PFSK-1 (cell line): ENCODE data around the gene KMT5B.

Experiments
- FOXP2 ChIP-seq: optimal IDR thresholded peaks from 2 replicates; pipeline ENCODE3; 2011; ENCODE audit warnings: borderline replicate concordance, control low read depth, inconsistent platforms; ENCODE audit not compliant: insufficient read depth; ENCODE audit errors: extremely low read length, extremely low read depth
- POLR2AphosphoS5 ChIP-seq: IDR thresholded peaks from 2 replicates; pipeline ENCODE4 v1.6.1; 2012; ENCODE audit warnings: low read depth, mild to moderate bottlenecking, control low read depth, low read length, moderate library complexity
- SIN3A ChIP-seq: IDR thresholded peaks from 2 replicates; pipeline ENCODE4 v1.6.1; 2012; ENCODE audit warnings: mild to moderate bottlenecking, low read length, moderate library complexity, borderline replicate concordance; ENCODE audit not compliant: insufficient read depth
- TAF1 ChIP-seq: IDR thresholded peaks from 2 replicates; pipeline ENCODE4 v1.6.1; 2012; ENCODE audit warnings: low read length, control low read depth, borderline replicate concordance; ENCODE audit not compliant: insufficient read depth
- TF ChIP-seq, protein P1 (sequence below), 2 experiments: IDR thresholded peaks; 2 replicates each; pipeline versions ENCODE4 v1.6.1 to v1.8.0; 2011 to 2012; ENCODE audit warnings: low read depth in 2 of 2, low read length in 2 of 2, control low read depth in 1 of 2, inconsistent platforms in 1 of 2, mild to moderate bottlenecking in 1 of 2, moderate library complexity in 1 of 2; ENCODE audit not compliant: insufficient read depth in 1 of 2

KMT5B gene

DNA sequence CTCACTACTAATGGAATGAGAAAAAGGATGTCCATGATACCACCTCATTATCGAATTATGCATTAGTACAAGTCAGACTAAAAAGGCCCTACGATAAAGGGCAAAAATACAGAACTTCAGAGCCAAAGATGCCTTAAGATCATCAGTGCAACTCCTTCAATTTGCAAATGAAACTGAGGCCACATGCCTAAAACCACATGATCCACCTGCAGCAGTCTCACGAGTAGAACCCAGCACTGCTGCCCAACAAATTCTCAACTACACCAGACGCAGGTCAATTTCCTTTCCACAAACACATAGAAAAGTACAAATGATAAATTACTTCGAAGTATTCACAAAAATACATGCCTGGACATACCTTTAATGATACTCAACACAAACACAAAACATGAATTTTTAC is 20.1 kb downstream of the KMT5B start:
- TF ChIP-seq SIN3A (no peak), FOXP2 (no peak), POLR2AphosphoS5 (no peak), TAF1 (no peak)
- TF ChIP-seq, protein P1, sequence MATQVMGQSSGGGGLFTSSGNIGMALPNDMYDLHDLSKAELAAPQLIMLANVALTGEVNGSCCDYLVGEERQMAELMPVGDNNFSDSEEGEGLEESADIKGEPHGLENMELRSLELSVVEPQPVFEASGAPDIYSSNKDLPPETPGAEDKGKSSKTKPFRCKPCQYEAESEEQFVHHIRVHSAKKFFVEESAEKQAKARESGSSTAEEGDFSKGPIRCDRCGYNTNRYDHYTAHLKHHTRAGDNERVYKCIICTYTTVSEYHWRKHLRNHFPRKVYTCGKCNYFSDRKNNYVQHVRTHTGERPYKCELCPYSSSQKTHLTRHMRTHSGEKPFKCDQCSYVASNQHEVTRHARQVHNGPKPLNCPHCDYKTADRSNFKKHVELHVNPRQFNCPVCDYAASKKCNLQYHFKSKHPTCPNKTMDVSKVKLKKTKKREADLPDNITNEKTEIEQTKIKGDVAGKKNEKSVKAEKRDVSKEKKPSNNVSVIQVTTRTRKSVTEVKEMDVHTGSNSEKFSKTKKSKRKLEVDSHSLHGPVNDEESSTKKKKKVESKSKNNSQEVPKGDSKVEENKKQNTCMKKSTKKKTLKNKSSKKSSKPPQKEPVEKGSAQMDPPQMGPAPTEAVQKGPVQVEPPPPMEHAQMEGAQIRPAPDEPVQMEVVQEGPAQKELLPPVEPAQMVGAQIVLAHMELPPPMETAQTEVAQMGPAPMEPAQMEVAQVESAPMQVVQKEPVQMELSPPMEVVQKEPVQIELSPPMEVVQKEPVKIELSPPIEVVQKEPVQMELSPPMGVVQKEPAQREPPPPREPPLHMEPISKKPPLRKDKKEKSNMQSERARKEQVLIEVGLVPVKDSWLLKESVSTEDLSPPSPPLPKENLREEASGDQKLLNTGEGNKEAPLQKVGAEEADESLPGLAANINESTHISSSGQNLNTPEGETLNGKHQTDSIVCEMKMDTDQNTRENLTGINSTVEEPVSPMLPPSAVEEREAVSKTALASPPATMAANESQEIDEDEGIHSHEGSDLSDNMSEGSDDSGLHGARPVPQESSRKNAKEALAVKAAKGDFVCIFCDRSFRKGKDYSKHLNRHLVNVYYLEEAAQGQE (IDR thresholded peaks at IDR 0.05; ENCODE audit: insufficient read depth in 1 of 2, low read depth in 2 of 2, low read length in 2 of 2), result no peak

DNA sequence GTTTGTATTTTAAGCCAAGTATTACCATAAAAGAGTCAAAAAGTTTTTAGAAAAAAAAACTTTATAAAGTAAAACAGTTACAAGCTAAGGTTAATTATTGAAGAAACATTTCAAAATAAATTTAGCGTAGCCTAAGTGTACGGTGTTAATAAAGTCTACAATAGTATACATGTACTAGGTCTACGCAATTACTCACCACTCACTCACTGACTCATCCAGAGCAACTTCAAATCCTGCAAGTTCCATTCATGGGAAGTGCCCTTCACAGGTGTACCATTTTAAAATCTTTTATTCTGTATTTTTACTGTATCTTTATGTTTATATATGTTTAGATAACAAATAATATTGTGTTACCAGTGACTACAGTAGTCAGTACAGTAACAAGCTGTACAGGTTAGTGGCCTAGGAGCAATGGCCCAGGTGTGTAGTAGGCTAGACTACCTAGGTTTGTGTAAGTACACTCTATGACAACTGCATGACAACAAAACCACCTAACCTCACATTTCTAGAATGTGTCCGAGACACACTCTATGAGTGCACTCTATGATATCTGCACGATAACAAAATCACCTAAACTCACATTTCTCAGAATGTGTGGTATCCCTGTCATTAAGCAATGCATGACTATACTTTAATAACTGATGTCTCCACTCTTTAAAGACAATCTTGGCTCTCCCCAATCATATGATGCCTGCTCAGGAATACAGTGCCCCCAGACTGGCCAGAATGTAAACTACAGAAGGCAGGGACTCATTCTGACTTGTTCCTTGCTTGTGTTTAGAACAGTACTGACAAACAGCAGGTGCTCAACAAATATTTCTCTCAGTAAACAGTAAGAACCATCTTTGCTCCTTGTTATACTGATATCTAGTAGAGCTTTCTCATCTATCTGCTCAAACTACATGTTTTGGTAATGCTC is 21.2 kb downstream of the KMT5B start:
- TF ChIP-seq TAF1 (no peak), SIN3A (no peak), FOXP2 (no peak), POLR2AphosphoS5 (no peak)
- TF ChIP-seq, protein P1 (IDR thresholded peaks at IDR 0.05; ENCODE audit: insufficient read depth in 1 of 2, low read depth in 2 of 2, low read length in 2 of 2), result no peak

DNA sequence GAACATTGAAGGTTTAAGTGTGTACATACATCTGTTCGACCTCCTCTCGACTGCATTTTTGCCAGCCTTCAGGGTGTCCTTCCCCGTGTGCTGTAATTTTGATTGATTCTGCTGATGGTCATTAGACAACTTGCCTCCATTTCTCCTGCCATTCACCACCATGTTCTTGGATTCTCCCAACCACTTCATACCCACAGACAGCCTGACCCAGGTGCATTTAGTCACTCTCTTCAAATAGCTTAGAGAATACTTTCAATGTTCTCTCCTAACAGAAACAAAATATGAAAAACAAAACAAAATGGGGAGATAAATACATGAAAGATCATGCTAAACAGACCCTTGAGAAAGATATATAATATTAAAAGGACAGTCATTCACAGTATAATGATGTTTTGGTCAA is 23.2 kb downstream of the KMT5B start:
- no peak for TF ChIP-seq SIN3A
- TF ChIP-seq FOXP2, result no peak
- TF ChIP-seq POLR2AphosphoS5, result no peak
- TF ChIP-seq TAF1, result no peak
- TF ChIP-seq, protein P1 (IDR thresholded peaks at IDR 0.05; ENCODE audit: insufficient read depth in 1 of 2, low read depth in 2 of 2, low read length in 2 of 2), result no peak

DNA sequence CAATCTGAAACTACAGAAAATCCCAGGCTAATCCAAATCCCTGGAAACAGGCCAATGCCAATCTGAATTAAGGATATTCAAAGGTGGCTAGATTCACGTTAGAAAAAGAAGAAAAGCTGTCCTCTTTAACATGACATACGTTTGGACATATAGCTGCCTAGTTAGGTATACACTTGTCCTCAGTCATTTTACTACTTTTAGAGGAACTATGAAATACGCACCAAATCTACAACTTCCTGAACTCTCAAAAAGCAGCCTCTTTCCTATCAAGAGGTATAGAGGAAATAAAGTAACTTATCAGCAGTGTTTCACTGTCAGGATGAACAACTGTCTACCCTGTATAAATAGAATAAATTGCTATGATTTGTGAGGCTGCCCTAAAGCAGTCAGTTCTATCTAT is 24.0 kb downstream of the KMT5B start:
- TF ChIP-seq FOXP2 (no peak), TAF1 (no peak), SIN3A (no peak), POLR2AphosphoS5 (no peak)
- TF ChIP-seq, protein P1 (IDR thresholded peaks at IDR 0.05; ENCODE audit: insufficient read depth in 1 of 2, low read depth in 2 of 2, low read length in 2 of 2), result no peak

DNA sequence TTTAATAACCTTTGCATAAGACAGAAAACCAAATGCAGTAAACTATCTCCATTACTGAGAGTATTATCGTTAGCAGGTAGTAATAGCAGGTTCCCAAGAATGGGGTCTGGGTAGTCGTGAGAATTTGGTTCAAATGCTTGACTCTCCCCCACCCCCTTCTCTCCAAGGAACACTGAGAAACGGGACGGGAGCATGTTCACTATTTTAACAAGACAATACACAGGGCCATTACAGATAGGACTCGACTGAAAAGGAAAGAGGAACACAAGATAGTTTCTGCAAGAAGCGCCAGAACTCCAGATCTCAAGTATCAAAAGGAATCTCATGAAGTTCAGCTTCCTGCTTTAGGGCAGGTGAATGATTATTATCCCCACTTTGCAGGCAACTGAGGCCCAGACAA is 27.0 kb downstream of the KMT5B start:
- no peak for TF ChIP-seq SIN3A
- TF ChIP-seq, protein P1 (IDR thresholded peaks at IDR 0.05; ENCODE audit: insufficient read depth in 1 of 2, low read depth in 2 of 2, low read length in 2 of 2), result no peak
- no peak for TF ChIP-seq TAF1
- TF ChIP-seq POLR2AphosphoS5, result no peak
- no peak for TF ChIP-seq FOXP2
